Measurements from ENCODE around the gene SEMA6A. TPM values are rescaled to one million over a fixed set of nuclear protein-coding genes. Genes with fewer than 3 reads are reported as not detected.
A peak's percentile ranks its signal among the peaks of the same experiment; 100 is the strongest.

The SEMA6A gene
- total RNA-seq, 1 donor from 2014 or later, result 89.9 TPM

GRCh38 chr5:116449458-116449857, 125.2 kb downstream of the SEMA6A start:
- H3K27me3 Mint-ChIP-seq, result no peaks in the 10 kb centered on the region
- H3K4me3 Mint-ChIP-seq (ENCODE audit: low read depth), result no peak overlapping the region
- TF ChIP-seq CTCF (IDR thresholded peaks at IDR 0.05; ENCODE audit: unreplicated experiment), result no peak
- no peaks in the 10 kb centered on the region for H3K9me3 Mint-ChIP-seq (ENCODE audit: low read depth)
- H3K4me1 Mint-ChIP-seq (ENCODE audit: low read depth), result peaks cover 42% of the 10 kb centered on the region
- peaks cover 30% of the 10 kb centered on the region for H3K36me3 Mint-ChIP-seq (ENCODE audit: insufficient read depth)
- H3K27ac Mint-ChIP-seq, result no peak overlapping the region
- no peak for DNase-seq (ENCODE audit: low spot score, unreplicated experiment)

- no peaks in the 10 kb centered on the region for H3K9me3 Mint-ChIP-seq (ENCODE audit: low read depth)
- H3K4me1 Mint-ChIP-seq (ENCODE audit: low read depth), result peaks cover 39% of the 10 kb centered on the region
- DNase-seq (ENCODE audit: low spot score, unreplicated experiment), result no peak
- H3K36me3 Mint-ChIP-seq (ENCODE audit: insufficient read depth), result peaks cover 30% of the 10 kb centered on the region
- H3K4me3 Mint-ChIP-seq (ENCODE audit: low read depth), result no peak overlapping the region
- no peaks in the 10 kb centered on the region for H3K27me3 Mint-ChIP-seq
- TF ChIP-seq CTCF (IDR thresholded peaks at IDR 0.05; ENCODE audit: unreplicated experiment), result no peak
- H3K27ac Mint-ChIP-seq, result no peak overlapping the region
Measured at GRCh38 chr5:116448870-116449427, 125.7 kb downstream of the SEMA6A start.

GRCh38 chr5:116448450-116448849, 126.2 kb downstream of the SEMA6A start:
- H3K36me3 Mint-ChIP-seq (ENCODE audit: insufficient read depth), result peaks cover 32% of the 10 kb centered on the region
- no peak overlapping the region for H3K4me3 Mint-ChIP-seq (ENCODE audit: low read depth)
- H3K4me1 Mint-ChIP-seq (ENCODE audit: low read depth), result peaks cover 34% of the 10 kb centered on the region
- H3K9me3 Mint-ChIP-seq (ENCODE audit: low read depth), result no peaks in the 10 kb centered on the region
- H3K27ac Mint-ChIP-seq, result no peak overlapping the region
- H3K27me3 Mint-ChIP-seq, result no peaks in the 10 kb centered on the region
- peak; percentile 26 for TF ChIP-seq CTCF (IDR thresholded peaks at IDR 0.05; ENCODE audit: unreplicated experiment)
- no peak for DNase-seq (ENCODE audit: low spot score, unreplicated experiment)

- Mint-ChIP-seq H3K4me1 (ENCODE audit: low read depth) (peaks cover 26% of the 10 kb centered on the region), H3K27me3 (no peaks in the 10 kb centered on the region), H3K4me3 (ENCODE audit: low read depth) (no peak overlapping the region), H3K9me3 (ENCODE audit: low read depth) (no peaks in the 10 kb centered on the region), H3K36me3 (ENCODE audit: insufficient read depth) (peaks cover 33% of the 10 kb centered on the region), H3K27ac (no peak overlapping the region)
- DNase-seq (ENCODE audit: low spot score, unreplicated experiment), result no peak
- no peak for TF ChIP-seq CTCF (IDR thresholded peaks at IDR 0.05; ENCODE audit: unreplicated experiment)
Measured at GRCh38 chr5:116446356-116447005, 128.1 kb downstream of the SEMA6A start.

GRCh38 chr5:116445311-116445710, 129.3 kb downstream of the SEMA6A start:
- Mint-ChIP-seq H3K4me3 (ENCODE audit: low read depth) (no peak overlapping the region), H3K4me1 (ENCODE audit: low read depth) (peaks cover 37% of the 10 kb centered on the region), H3K36me3 (ENCODE audit: insufficient read depth) (peaks cover 28% of the 10 kb centered on the region), H3K27ac (no peak overlapping the region), H3K27me3 (no peaks in the 10 kb centered on the region), H3K9me3 (ENCODE audit: low read depth) (no peaks in the 10 kb centered on the region)
- no peak for TF ChIP-seq CTCF (IDR thresholded peaks at IDR 0.05; ENCODE audit: unreplicated experiment)
- no peak for DNase-seq (ENCODE audit: low spot score, unreplicated experiment)

Data from progenitor cell of endocrine pancreas (in vitro differentiated cells).